Measurements from ENCODE around the gene TRIM29. TPM values are rescaled to one million over a fixed set of nuclear protein-coding genes. Genes with fewer than 3 reads are reported as not detected.
"Not testable (repeated sequence)": the region's sequence is repeated elsewhere in the genome, so short reads cannot be mapped to it uniquely, and the experiment has no call there.

Gene TRIM29
- total and polyA plus RNA-seq, 12 donors = 0.17 to 0.64 (median 0.30) TPM; not detected in 9

GRCh38 chr11:120146413-120147093, 8.6 kb upstream of the TRIM29 start:
- WGBS, 2 donors = 70 to 77% methylated on average over 14 of the region's 14 CpGs
- peaks cover 0 to 71% (median 65%) of the 10 kb centered on the region in 7 donors for H3K27me3 ChIP-seq

GRCh38 chr11:120144501-120144900, 6.6 kb upstream of the TRIM29 start:
- ATAC-seq (no peak), DNase-seq (no peak)
- Histone ChIP-seq H3K27ac (no peak overlapping the region), H3K9me3 (no peaks in the 10 kb centered on the region), H3K36me3 (no peaks in the 10 kb centered on the region), H3K4me3 (no peak overlapping the region), H3K27me3 (peaks cover 0 to 72% (median 61%) of the 10 kb centered on the region in 7 donors), H3K4me1 (no peaks in the 10 kb centered on the region)
- TF ChIP-seq CTCF (IDR thresholded peaks at IDR 0.05) = no peak
- WGBS, 2 donors = 59 to 64% methylated on average over 8 of the region's 8 CpGs
- intact Hi-C loops (cut with DNase I) = no loop called here

More at GRCh38 chr11:120146413-120147093, 8.6 kb upstream of the TRIM29 start:
- H3K4me1 ChIP-seq = no peaks in the 10 kb centered on the region
- H3K4me3 ChIP-seq = no peak overlapping the region
- H3K27ac ChIP-seq = no peak overlapping the region
- no peak for TF ChIP-seq CTCF (IDR thresholded peaks at IDR 0.05)
- H3K9me3 ChIP-seq = peaks cover 0 to 17% (median 0%) of the 10 kb centered on the region in 11 donors
- no peaks in the 10 kb centered on the region for H3K36me3 ChIP-seq
- no peak for ATAC-seq
- DNase-seq = no peak
- intact Hi-C loops (cut with DNase I) = no loop called here

- H3K27ac ChIP-seq; H3K36me3 ChIP-seq; H3K4me3 ChIP-seq; H3K4me1 ChIP-seq; ATAC-seq; DNase-seq; H3K9me3 ChIP-seq; intact Hi-C loops (cut with DNase I): not testable (repeated sequence)
- H3K27me3 ChIP-seq = peaks cover 0 to 75% (median 62%) of the 10 kb centered on the region in 7 donors
- 86% methylated on average over 11 of the region's 11 CpGs for whole genome bisulfite sequencing, 2 donors
These were observed 5.6 kb upstream of the TRIM29 start for GRCh38 chr11:120143472-120143871.

- H3K27ac ChIP-seq = no peak overlapping the region
- H3K9me3 ChIP-seq = no peaks in the 10 kb centered on the region
- TF ChIP-seq CTCF (IDR thresholded peaks at IDR 0.05) = no peak
- DNase-seq (no peak), ATAC-seq (no peak)
- no peak overlapping the region for H3K4me3 ChIP-seq
- H3K27me3 ChIP-seq = peaks cover 0 to 76% (median 53%) of the 10 kb centered on the region in 7 donors
- intact Hi-C loops (cut with DNase I) = no loop called here
- H3K36me3 ChIP-seq = no peaks in the 10 kb centered on the region
- 92 to 94% methylated on average over 9 of the region's 9 CpGs for WGBS, 2 donors
- no peaks in the 10 kb centered on the region for H3K4me1 ChIP-seq
These were observed 4.7 kb upstream of the TRIM29 start for GRCh38 chr11:120142441-120143100.
